ENCODE measurements around the gene TEC.
"Not testable (repeated sequence)": the region's sequence is repeated elsewhere in the genome, so short reads cannot be mapped to it uniquely, and the experiment has no call there.

GRCh38 chr4:48292218-48292790, 22.7 kb upstream of the TEC start:
- not testable (repeated sequence) for TF ChIP-seq CTCF (IDR thresholded peaks at IDR 0.05); ZFX (IDR thresholded peaks at IDR 0.05; ENCODE audit: borderline replicate concordance)

All from 22Rv1 (cell line).